Testis (tissue), 3 donors: ENCODE measurements around the gene ZNF497. TPM values are rescaled to one million over a fixed set of nuclear protein-coding genes. Genes with fewer than 3 reads are reported as not detected.

Experiments used
- DNase-seq: peaks from one replicate; pipeline ENCODE4 v3.0.0-alpha.2; 2019
- H3K27ac ChIP-seq, 2 donors: fragments of 200-600 bp; sonication (generic); one replicate each; pipeline ENCODE4 v1.5.1; 2019
- H3K27me3 ChIP-seq: fragments of 200-600 bp; sonication (generic); one replicate; pipeline ENCODE4 v1.5.1; 2019
- H3K36me3 ChIP-seq: fragments of 200-600 bp; sonication (generic); one replicate; pipeline ENCODE4 v1.5.1; 2017; ENCODE audit warnings: low read depth; ENCODE audit errors: missing control alignments
- H3K4me1 ChIP-seq: fragments of 200-600 bp; sonication (generic); one replicate; pipeline ENCODE4 v1.5.1; 2019
- H3K4me3 ChIP-seq, 2 donors: fragments of 200-600 bp; sonication (generic); one replicate each; pipeline ENCODE4 v1.5.1; 2017 to 2019
- H3K9me3 ChIP-seq: fragments of 200-600 bp; sonication (generic); one replicate; pipeline ENCODE4 v1.5.1; 2017
- CTCF ChIP-seq, 3 experiments: fragments of 450-650 bp in 2 of 3; fragments of 200-600 bp in 1 of 3; sonication (generic) in 1 of 3; IDR thresholded peaks; one replicate each; pipeline ENCODE4 v1.5.1; 2016 to 2019; ENCODE audit warnings: antibody characterized with exemption in 3 of 3, mild to moderate bottlenecking in 2 of 3, moderate library complexity in 1 of 3
- POLR2A ChIP-seq: fragments of 450-650 bp; IDR thresholded peaks from one replicate; pipeline ENCODE4 v1.6.1; 2017; ENCODE audit warnings: antibody characterized with exemption, mild to moderate bottlenecking, moderate library complexity
- WGBS, 2 donors: methylation state at CpG; one replicate each; pipeline ENCODE4 v1.1.5; 2018; 5-methylcytosine and 5-hydroxymethylcytosine counted together
- intact Hi-C: fragments of 100-400 bp; cut with DNase I; formaldehyde crosslinking; loops from one replicate; pipeline ENCODE4 v1.15.1; 2023; ENCODE audit warnings: low total_unique reads
- polyA plus RNA-seq: library from polyadenylated mRNA; stranded (reverse); fragments of 350-450 nt; fragmentation: Illumina TruSeq; extraction: RNeasy Lipid Tissue Mini Kit (QIAGEN cat#74804); gene quantifications from one replicate; pipeline ENCODE4 v1.2.3, GENCODE V29; 2014; ENCODE audit warnings: low read depth, low replicate concordance; ENCODE audit not compliant: insufficient read depth
- total RNA-seq, 2 donors: library from RNA; depleted of rRNA; stranded (reverse); fragments of >200 nt; gene quantifications; one replicate each; pipeline ENCODE4 v1.2.3, GENCODE V29; 2016

The ZNF497 gene
- total and polyA plus RNA-seq, 3 donors from 2014 or later: 2.6 to 10.7 (median 10.3) TPM

- peaks cover 15% of the 10 kb centered on the region for H3K4me1 ChIP-seq
- no peaks in the 10 kb centered on the region for H3K36me3 ChIP-seq
- no peak overlapping the region for H3K4me3 ChIP-seq
- H3K27me3 ChIP-seq: no peaks in the 10 kb centered on the region
- WGBS, 2 donors: 87 to 88% methylated on average over 6 of the region's 6 CpGs
- no peak for DNase-seq
- TF ChIP-seq POLR2A (no peak), CTCF (IDR thresholded peaks at IDR 0.05) (no peak)
- no peaks in the 10 kb centered on the region for H3K9me3 ChIP-seq
- no peak overlapping the region for H3K27ac ChIP-seq
- intact Hi-C loops: no loop called here
Measured at GRCh38 chr19:58325311-58326022, 37.1 kb downstream of the ZNF497 start.

- no peak for DNase-seq
- no peaks in the 10 kb centered on the region for H3K4me1 ChIP-seq
- no peak overlapping the region for H3K27ac ChIP-seq
- 94 to 97% methylated on average over 10 of the region's 10 CpGs for WGBS, 2 donors
- no peak overlapping the region for H3K4me3 ChIP-seq
- no peak for TF ChIP-seq CTCF (IDR thresholded peaks at IDR 0.05)
- TF ChIP-seq POLR2A: no peak
- no peaks in the 10 kb centered on the region for H3K9me3 ChIP-seq
- intact Hi-C loops: no loop called here
- H3K27me3 ChIP-seq: no peaks in the 10 kb centered on the region
- no peaks in the 10 kb centered on the region for H3K36me3 ChIP-seq
Measured at GRCh38 chr19:58319241-58319640, 43.3 kb downstream of the ZNF497 start.

- no peak for DNase-seq
- no peak for TF ChIP-seq CTCF (IDR thresholded peaks at IDR 0.05)
- no peak for TF ChIP-seq POLR2A
- H3K36me3 ChIP-seq: no peaks in the 10 kb centered on the region
- no peaks in the 10 kb centered on the region for H3K9me3 ChIP-seq
- H3K27ac ChIP-seq: no peak overlapping the region
- no peak overlapping the region for H3K4me3 ChIP-seq
- intact Hi-C loops: no loop called here
- 82 to 83% methylated on average over 2 to 4 of the region's 4 CpGs for WGBS, 2 donors
- H3K27me3 ChIP-seq: no peaks in the 10 kb centered on the region
- no peaks in the 10 kb centered on the region for H3K4me1 ChIP-seq
Measured at GRCh38 chr19:58318297-58318696, 44.3 kb downstream of the ZNF497 start.

GRCh38 chr19:58317476-58318072 lies 45.0 kb downstream of the ZNF497 start:
- no peak for TF ChIP-seq POLR2A
- no peak for TF ChIP-seq CTCF (IDR thresholded peaks at IDR 0.05)
- 64 to 83% methylated on average over 7 of the region's 7 CpGs for WGBS, 2 donors
- Histone ChIP-seq H3K9me3 (no peaks in the 10 kb centered on the region), H3K27ac (no peak overlapping the region), H3K4me1 (no peaks in the 10 kb centered on the region), H3K27me3 (no peaks in the 10 kb centered on the region), H3K4me3 (no peak overlapping the region), H3K36me3 (no peaks in the 10 kb centered on the region)
- intact Hi-C loops: no loop called here
- no peak for DNase-seq

GRCh38 chr19:58315580-58315979 lies 47.0 kb downstream of the ZNF497 start:
- intact Hi-C loops: no loop called here
- H3K4me3 ChIP-seq: no peak overlapping the region
- H3K27ac ChIP-seq: no peak overlapping the region
- H3K36me3 ChIP-seq: no peaks in the 10 kb centered on the region
- TF ChIP-seq POLR2A: no peak
- TF ChIP-seq CTCF (IDR thresholded peaks at IDR 0.05): no peak
- no peaks in the 10 kb centered on the region for H3K9me3 ChIP-seq
- no peak for DNase-seq
- H3K27me3 ChIP-seq: no peaks in the 10 kb centered on the region
- no peaks in the 10 kb centered on the region for H3K4me1 ChIP-seq
- WGBS, 2 donors: 93 to 98% methylated on average over 2 of the region's 2 CpGs
